GM21723 (cell line): ENCODE measurements around the gene TSPAN18.

Experiments used
- ATAC-seq: cut with Tn5 transposase; IDR thresholded peaks from one replicate; pipeline ENCODE4 v1.9.1; 2021; ENCODE audit warnings: mild to moderate bottlenecking, moderate library complexity; ENCODE audit not compliant: unreplicated experiment

Gene TSPAN18

DNA sequence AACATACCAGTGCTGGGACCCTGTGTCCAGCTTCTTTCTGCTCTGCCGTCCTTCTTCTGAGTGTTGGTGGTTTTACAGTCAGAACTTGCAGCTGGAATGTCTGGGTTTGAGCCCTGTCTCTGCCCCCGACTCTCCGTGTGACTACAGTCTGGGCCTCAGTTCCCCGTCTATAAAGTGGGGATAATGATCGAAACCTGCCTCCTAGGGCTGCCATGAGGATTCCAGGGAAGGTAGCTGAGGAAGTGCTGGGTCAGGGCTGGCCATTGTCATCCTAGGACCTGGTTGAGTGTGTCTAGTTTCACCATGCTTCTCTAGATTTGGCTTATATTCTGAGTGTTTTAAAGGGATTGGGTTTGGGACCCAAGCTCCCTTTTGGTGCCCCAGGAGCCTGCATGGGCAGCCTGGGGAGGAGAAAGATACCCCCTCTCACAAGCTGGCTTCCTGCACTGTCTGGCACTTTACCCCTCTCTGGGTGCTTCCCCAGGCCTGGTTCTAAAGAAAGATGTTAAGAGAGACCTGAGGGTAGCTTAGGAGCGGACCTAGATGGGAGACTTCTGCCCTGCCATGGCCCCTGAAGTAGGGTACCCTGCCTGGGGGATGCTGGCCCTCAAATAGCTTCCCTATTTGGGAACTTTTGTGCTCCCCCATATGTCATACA, 49.9 kb downstream of the TSPAN18 start:
- no peak for ATAC-seq

DNA sequence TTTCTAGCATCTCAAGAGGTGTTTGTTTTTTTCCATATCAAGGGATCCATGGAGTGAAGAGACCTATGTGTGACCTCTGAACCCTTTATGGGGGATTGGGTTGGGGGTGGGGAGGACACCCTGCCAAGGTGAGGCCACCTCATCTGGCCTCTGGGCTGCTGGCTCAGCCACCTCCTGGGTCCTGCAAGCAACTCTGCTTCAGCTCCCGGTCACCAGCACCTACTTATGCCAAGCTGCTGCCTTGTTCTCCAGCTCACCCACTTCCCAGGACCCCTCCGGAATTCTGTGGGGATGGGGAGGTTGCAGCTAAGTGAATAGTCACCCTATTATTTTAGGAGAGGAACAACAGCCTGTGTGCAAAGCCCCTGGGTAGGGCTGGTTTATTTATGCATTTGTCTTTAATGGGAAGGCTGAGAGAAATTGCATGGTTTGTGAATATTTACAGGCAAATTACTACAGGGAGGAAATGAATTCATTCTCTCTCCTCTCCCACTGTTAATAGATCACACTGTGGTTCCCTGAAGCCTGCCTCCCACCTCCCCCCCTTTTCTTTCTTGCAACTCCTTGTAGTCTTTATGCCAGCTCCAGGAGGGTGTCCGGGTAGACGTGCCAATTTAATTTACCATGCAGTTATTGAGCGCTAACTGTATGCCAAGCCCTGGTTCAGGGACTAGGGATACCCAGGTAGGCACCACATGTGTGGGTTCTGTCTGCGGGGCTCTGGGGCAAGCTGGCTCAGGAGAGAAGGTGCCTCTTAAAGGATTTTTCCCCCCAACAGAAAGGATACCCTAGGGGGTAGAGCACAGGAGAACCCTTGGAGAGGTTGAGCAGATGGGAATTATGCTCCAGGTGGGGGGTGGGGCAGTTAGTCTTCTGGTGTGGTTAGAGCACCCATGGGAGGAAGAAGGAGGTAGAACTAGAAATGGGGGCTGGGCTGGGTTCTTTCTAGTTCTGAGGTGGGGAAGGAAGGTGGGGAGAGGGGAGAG, 50.7 kb downstream of the TSPAN18 start:
- ATAC-seq: no peak

DNA sequence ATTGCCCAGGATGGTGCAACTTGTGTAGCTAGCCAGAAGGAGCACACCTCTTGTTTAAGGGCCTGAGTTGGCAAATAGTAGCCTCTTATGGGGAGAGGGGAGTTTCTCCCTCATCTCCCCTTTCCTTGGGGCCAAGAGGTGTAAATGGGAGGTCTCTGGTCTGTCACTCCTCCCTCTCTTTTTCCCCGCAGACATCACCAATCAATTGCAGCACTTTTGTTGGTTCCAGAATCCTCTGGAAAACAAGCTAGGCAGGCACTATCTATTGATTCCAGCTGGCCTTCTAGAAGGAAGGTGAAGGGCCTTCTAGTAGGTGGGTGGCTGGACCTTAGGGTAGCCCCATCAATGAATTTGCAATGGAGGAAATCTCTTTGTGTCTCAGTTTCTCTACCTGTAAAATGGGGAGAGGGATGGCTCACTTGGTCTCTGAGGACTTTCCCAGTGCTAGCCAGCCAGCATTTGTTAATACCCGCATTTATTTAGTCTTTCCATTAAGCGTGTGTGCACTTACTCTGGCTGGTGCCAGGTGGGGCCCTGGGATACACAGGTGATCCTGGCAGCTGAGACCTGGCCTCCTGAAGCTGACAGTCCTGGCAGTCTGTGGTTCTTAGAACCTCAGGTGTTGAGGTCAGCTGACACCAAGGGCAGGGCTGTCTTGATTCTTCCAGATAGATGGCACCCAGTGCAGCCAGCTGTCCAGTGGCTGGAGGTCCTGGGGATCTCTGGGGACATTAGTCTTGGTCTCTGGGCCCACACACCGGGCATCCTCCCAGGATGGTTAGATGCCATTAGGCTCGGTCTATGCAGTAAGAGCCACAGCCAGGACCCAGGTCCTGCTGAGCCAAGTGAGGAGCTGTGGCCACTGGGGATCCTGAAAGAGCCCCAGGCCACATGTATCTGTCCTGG, 51.7 kb downstream of the TSPAN18 start:
- ATAC-seq: no peak

DNA sequence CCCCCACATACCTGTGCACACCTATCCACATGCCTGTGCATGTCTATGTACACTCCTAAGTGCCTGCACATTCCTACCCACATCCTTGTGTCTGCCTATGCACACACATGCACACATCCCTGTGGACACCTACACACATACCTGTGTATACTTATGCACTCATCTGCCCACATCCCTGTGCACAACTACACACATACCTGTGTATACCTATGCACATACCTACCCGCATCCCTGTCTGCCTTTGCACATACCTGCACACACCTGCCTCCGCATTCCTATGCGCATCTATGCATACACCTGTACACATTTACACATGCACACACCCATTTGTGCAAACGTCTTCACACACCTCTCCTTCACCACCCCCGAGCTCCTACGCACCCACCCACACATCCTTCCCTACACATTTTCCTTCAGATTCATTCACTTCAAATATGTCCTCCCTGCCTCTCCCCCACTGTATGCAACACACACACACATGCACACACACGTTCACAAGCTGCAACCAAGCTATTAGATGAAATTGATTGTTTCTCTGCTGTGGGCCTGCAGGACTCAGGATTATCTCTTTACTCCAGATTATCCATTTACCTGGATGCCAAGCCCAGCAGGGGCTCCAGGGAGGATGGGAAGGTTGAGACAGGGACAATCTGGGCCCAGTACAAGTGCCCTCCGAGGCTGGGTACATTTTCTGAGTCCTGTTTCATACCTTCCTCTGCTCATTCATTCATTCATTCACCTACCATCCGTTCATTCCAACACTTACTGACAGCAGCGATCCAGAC, 53.2 kb downstream of the TSPAN18 start:
- ATAC-seq: no peak

DNA sequence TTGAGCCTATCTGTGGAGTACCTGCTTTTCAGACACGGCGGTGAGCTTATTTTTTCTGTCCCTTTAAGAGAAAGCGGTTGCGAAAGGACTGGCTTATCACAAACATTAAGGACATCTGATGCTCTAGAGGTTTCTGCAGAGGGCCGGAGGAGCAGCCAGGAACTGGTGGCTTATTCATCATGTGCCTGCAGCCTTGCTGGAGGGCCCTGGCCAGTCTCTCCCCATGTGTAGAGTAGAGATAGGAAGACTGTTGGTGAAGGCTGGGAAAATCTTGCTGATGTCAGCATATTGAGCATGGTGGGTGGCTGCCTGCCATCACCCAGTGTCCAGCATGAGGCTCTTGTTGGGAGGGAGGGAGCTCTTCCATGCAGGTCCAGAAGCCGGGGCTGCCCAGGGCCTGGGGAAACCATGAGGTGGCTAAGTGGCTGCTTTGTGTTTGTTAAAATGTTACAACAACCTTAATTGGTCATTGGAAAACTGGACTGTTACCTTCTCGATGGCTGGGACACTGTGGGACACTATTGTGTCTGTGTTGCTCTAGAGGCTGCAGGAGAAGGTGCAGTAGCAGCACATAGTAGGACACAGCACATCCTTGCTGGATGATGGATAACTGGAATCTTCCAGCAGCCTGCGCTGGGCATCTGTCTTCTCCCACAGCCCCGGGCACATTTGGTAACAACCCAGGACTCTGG, 54.3 kb downstream of the TSPAN18 start:
- no peak for ATAC-seq

DNA sequence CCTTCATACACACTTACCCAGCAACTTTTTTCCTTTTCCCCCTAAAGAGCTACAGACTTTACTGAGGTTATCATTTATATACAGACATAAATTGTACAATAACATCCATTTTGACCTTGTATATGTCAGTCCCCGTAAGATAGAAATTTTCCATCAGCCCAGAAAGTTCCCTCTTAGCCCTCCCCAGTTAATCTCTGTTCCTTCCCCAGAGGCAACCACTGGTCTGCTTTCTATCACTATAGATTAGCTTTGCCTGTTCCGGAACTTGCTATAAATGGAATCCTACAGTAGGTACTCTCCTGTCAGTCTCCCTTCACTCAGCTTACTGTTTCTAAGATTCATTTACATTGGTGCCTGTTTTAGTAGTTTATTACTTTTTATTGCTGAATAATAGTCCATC, 54.9 kb downstream of the TSPAN18 start:
- ATAC-seq: no peak

DNA sequence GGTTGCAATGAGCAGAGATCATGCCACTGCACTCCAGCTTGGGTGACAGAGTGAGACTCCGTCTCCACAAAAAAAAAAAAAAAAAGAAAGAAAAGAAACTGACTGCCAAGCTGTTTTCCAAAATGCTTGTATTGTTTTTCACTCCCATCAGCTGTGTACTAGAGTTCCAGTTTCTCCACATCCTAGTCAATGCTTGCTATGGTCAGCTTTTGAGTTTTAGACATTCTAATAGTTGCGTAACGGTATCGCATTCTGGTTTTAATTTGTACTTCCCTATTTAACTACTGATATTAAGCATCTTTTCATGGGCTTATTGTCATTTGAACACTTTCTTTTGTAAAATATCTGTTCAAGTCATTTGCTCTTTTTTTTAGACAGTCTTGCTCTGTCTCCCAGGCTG, 55.7 kb downstream of the TSPAN18 start:
- no peak for ATAC-seq

DNA sequence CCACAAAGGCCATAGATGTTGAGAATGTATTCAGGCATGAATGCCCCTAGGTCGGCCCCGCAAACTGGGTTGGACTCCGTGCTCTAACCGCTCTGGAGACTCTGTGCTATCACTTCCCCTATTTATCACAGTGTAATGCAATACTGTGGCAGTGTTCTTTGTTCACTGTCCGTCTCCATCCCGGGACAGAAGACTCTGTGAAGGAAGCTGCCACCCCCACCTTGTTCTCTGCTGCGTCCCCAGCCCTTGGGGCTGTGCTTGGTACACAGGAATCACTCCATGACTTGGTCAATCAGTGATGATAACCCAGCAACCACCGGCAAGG, 57.6 kb downstream of the TSPAN18 start:
- ATAC-seq: no peak

DNA sequence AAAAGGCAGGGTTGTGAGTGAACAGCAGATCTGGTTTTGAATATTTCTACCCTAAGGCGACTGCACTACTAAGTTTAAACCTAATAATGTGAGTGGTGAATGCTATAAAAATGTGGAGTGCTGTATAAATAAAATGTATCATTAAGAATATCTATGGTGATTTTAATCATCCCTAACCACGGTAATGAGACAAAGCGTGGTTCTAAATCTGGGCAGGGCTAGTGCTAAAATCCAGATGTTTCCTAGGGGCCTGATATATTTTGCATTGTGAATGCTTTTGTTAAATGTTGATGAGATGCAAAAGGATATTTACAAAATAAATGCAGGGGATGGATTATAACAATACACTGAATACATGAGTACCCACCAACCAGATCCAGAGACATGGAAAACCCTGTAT, 58.1 kb downstream of the TSPAN18 start:
- no peak for ATAC-seq

DNA sequence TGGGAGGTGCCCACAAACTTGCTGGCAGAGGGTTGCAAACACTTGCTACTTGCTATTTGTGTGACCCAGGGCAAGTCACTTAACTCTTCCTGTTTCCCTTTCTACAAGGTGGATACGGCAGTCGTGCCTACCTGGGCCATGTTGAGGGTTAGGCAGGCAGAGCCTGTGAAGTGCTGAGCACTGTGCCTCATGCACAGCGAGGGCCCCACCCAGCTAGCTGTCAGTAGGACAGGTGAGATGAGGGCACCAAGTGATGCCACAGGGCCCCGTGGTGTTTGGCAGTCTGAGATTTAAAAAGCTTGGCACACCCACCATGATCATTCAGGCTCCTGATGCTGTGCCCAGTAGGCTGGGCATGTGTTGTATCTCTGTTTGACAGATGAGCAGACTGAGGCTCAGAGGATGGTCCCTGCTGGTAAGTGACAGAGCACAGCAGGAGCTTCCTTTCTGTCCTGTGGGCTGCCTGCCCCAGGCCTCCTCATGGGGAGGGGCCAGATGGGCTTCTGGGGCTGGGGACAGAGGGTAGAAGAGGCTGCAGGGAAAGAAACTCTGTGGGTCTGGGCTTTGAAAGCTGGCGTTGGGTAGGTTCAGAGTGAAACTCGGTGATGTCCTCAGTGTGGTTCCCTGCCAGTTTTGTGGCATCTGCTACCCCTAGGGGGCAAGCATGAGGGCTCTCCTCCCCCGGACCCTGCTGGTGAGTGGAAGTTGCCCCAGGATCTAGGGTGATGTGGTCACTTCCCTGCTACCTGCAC, 59.3 kb downstream of the TSPAN18 start:
- no peak for ATAC-seq

DNA sequence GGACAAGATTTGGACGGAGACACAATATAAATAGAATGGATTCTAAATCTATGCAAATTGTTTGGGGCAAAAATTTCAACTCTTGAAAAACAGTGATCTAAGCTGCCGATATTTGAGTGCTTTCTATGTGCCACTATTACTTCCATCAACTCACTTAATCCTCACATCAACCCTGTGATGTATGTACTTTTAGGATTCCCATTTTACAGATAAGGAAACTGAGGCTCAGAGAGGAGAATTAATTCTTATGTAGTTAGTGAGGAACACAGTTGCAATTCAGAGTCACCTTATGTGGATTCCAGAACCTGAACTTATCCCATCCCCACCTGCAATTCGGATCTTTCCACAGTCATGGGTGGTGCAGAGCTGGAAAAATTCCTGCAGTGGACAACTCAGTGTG, 60.3 kb downstream of the TSPAN18 start:
- ATAC-seq: no peak

DNA sequence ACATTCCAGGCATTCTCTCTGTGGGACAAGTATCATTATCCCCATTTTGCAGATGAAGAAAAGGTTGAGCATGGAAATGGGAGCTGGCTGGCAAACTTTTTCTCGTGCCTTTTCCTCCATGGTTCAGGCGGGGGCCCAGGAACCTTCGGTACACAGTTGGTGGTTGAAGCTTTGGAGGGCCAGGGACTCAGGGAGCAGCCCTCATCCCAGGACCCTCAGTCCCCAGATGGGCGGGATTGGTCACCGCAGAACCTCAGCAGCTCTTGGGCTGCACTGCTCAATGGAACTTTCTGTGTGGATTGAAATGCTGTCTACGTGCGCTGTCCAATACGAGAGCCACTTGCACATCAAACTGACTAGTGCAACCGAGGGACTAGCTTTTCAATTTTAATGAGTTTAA, 61.2 kb downstream of the TSPAN18 start:
- ATAC-seq: no peak

DNA sequence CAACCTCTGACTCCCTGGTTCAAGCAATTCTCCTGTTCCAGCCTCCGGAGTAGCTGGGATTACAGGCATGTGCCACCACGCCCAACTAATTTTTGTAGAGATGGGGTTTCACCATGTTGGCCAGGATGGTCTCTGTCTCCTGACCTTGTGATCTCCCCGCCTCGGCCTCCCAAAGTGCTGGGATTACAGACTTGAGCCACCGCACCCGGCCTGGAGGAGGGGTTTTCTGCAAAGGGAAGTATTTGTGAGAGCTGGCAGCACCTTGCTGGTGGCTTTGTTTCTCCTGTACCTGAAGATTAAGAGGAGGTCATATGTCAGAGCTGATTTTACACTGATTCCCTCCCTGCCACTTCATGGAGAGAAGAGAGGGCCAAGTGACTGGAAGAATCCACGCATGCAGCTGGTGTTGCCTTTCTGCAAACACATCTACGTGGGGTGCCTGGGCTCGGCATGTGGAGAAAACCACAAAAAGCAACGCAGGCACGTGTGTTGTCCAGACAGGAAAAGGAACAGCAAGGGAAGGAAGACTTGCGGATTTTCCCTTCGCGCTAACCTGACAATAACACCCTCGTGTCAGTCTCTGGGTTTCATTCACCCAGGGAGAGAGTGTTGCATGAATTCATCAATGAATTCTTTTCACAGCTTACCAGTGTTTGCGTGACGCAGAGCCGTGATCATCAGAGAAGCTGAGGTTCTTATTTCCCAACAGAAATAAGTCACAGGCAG, 61.9 kb downstream of the TSPAN18 start:
- no peak for ATAC-seq

DNA sequence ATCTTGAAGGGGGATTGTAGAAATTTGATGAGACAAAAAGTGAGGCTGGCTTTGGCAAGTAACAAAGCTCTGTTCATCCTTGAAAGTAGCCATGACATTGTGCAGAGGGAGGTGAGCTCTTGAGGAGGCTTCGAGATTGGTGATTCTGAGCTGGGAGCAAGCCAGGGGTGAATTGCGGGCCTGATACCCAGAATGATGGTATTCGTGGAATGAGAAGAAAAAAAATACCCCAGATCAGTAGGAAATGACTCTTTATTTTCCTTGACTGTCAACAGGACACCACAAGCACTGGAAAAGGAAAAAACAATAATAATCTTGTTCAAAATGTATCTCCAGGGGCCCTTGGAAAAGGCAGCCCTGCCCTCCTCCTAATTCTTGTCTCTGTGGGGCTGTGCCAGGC, 62.7 kb downstream of the TSPAN18 start:
- no peak for ATAC-seq

DNA sequence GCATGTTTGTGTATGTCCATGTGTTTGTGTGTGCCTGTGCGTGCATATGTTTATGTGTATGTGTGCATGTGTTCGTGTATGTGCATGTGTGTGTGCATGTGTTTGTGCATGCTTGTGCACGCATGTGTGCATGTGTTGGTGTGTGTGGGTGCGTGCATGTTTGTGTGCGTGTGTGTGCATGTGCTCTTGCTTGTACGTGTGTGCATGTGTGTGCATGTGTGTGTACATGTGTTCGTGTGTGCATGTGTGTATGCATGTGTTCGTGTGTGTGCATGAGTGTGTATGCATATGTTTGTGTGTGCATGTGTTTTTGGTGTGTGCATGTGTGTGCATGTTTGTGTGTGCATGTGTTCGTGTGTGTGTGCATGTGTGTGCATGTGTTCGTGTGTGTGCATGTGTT, 63.4 kb downstream of the TSPAN18 start:
- ATAC-seq: no peak

DNA sequence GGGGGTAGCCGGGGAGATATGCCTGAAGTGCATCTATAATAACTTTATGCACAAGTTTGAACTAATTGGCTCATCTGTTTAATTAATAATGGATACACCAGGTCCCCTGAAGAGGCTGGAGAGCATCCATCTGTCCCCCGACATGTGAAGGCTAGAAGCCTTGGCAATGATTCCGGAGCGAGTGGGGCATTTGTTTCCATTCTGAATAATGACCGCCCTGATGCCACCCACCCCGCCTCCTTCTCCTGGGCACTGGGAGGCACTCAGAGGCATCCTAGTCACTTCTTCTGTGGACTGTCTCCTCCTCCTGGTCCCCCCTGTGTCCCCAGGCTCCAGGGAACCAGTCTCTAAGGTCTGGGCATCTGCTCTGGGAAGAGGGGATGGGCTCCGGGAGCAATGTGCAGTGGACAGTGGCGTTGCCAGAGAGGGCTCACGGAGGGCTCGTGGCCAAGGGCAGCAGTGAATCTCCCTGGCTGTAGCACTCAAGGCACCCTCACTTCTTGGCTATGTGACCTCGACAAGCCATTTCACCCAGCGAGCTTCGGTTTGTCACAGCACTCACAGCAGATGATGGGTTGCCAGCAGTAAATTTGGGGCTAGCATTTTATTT, 64.7 kb downstream of the TSPAN18 start:
- no peak for ATAC-seq

DNA sequence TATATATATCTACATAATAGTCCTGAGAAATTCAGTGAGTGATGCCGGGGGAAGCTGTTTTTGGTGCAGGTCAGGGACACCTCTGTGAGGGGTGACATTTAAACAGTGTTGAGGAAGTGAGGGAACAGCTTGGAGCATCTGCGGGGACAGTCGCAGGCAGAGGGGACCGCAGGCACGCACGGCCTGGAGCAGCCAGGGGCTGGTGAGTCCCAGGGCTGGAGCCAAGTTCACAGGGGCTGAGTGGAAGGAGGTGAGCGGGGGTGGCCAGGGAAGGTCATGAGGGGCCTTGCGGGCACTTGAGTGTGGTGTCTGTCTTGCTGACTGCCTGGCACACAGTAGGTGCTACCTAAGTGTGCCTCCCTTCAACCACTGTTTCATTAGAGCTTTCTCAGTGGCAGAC, 65.4 kb downstream of the TSPAN18 start:
- ATAC-seq: no peak

DNA sequence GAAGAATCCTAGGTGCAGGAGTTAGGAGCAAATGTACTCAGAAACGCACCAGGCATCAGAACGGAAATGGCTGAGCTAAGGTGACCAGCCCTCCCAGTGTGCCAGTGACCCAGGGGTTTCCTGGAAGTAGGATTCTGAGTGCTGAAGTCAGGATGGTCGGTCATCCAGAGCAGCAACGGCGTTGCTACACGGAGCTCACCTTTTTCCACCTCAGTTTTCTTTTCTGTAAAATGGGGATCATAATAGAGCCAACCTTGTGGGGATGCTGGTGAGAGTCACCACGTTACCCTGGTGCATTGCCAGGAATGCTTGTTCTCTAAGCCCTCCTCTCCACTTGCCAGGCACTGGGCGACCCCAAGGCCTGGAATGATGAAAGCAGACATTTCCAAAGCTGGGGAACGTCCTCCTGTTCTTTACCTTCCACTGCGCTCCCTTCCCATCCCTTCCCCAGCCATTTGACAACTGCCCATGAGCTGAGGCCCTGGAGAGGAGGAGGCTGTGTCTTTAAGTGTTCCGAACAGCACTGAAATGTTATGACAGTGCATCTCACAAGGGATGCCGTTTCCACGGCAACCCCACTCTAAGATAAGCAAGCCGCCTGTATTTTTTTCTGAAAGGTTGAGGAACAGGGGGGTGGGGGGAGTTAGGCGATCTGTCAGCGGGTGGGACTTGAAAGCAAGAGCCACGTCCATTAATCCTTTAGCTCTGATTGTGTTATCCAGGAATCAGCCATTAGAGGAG, 66.8 kb downstream of the TSPAN18 start:
- ATAC-seq: no peak
